ENCODE measurements around the gene ZFAND6.
A peak's percentile ranks its signal among the peaks of the same experiment; 100 is the strongest.

The ZFAND6 gene

GRCh38 chr15:80151576-80151975 is 92.1 kb downstream of the ZFAND6 start:
- Histone ChIP-seq H3K14ac (ENCODE audit: low read length) (no peak overlapping the region), H2BK5ac (ENCODE audit: low read depth, low read length, poor library complexity) (no peak overlapping the region), H4K12ac (ENCODE audit: low read depth, low read length) (no peak overlapping the region), H3K4me1 (ENCODE audit: control insufficient read depth in 1 of 2, insufficient read depth in 2 of 2, low read length in 2 of 2) (peaks cover 2 to 14% of the 10 kb centered on the region in 2 experiments), H3K79me2 (ENCODE audit: control insufficient read depth, insufficient read depth, low read length, poor library complexity) (no peaks in the 10 kb centered on the region), H3K4ac (ENCODE audit: low read depth, low read length) (no peak overlapping the region), H4K91ac (ENCODE audit: low read depth, low read length) (no peak overlapping the region), H2AK5ac (ENCODE audit: low read length) (no peak overlapping the region), H3K36me3 (ENCODE audit: control insufficient read depth in 1 of 2, insufficient read depth in 2 of 2, low read length in 2 of 2) (no peaks in the 10 kb centered on the region), H2AFZ (ENCODE audit: insufficient read depth, low read length, poor library complexity) (no peak overlapping the region), H4K8ac (ENCODE audit: low read depth, low read length) (no peak overlapping the region), H3K18ac (ENCODE audit: low read length) (no peak overlapping the region), H3K23ac (ENCODE audit: low read length) (no peak overlapping the region), H2BK12ac (ENCODE audit: low read length) (no peak overlapping the region), H3K27ac (ENCODE audit: low read depth, low read length) (no peak overlapping the region), H3K79me1 (ENCODE audit: low read length) (peaks cover 3% of the 10 kb centered on the region), H3K4me3 (ENCODE audit: low read depth, low read length) (no peak overlapping the region), H3K27me3 (ENCODE audit: insufficient read depth, low read length) (no peaks in the 10 kb centered on the region), H3K9me3 (ENCODE audit: insufficient read depth, low read depth, low read length) (no peaks in the 10 kb centered on the region), H3K4me2 (ENCODE audit: low read length) (no peak overlapping the region), H2BK120ac (ENCODE audit: insufficient read depth, low read length, poor library complexity) (no peak overlapping the region), H3K9ac (ENCODE audit: low read length) (no peak overlapping the region)
- WGBS (ENCODE audit: extremely low coverage, insufficient coverage, insufficient read length), result no CpG with 5 or more reads among the region's 3 CpGs
- no peak for DNase-seq

DNA sequence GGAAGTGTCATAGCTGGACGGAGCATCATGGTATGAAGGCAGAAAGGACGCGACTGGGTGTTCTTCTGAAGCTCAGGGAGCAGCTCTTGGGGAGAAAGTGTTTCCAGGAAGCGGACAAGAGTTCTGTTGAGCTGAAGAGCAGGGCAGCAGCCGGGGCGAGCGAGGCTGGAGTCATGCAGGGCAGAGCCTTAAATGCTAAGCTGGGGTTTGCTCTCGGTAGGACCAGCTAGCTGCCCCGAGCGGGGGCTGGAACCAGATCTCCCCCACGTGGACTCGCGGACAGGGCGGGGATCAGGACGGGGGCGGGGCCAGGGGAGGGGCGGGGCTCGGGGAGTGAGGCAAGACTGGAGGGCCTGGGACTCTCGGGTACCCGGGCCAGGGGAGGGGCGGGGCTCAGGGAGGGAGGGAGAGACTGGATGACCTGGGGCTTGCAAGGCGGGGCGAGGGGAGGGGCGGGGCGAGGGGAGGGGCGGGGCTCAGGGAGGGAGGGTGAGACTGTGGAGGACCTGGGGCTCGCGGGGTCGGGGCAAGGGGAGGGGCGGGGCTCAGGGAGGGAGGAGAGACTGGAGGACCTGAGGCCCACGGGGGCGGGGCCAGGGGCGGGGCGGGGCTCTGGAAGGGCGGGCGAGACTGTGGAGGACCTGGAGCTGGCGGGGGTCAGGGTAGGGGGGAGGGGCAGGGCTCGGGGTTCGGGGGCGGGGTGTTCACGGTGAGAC is 92.9 kb downstream of the ZFAND6 start:
- Histone ChIP-seq H4K8ac (ENCODE audit: low read depth, low read length) (no peak overlapping the region), H4K91ac (ENCODE audit: low read depth, low read length) (no peak overlapping the region), H3K27ac (ENCODE audit: low read depth, low read length) (no peak overlapping the region), H3K9me3 (ENCODE audit: insufficient read depth, low read depth, low read length) (no peaks in the 10 kb centered on the region), H3K27me3 (ENCODE audit: insufficient read depth, low read length) (no peaks in the 10 kb centered on the region), H3K4me3 (ENCODE audit: low read depth, low read length) (peak overlapping the region; percentile 77), H3K18ac (ENCODE audit: low read length) (no peak overlapping the region), H3K4me2 (ENCODE audit: low read length) (peak overlapping the region; percentile 73), H2BK120ac (ENCODE audit: insufficient read depth, low read length, poor library complexity) (no peak overlapping the region), H3K9ac (ENCODE audit: low read length) (no peak overlapping the region), H4K12ac (ENCODE audit: low read depth, low read length) (no peak overlapping the region), H2AFZ (ENCODE audit: insufficient read depth, low read length, poor library complexity) (no peak overlapping the region), H3K23ac (ENCODE audit: low read length) (no peak overlapping the region), H3K79me2 (ENCODE audit: control insufficient read depth, insufficient read depth, low read length, poor library complexity) (no peaks in the 10 kb centered on the region), H3K4ac (ENCODE audit: low read depth, low read length) (no peak overlapping the region), H3K14ac (ENCODE audit: low read length) (no peak overlapping the region), H3K79me1 (ENCODE audit: low read length) (peaks cover 3% of the 10 kb centered on the region), H2BK5ac (ENCODE audit: low read depth, low read length, poor library complexity) (no peak overlapping the region), H2AK5ac (ENCODE audit: low read length) (no peak overlapping the region), H3K4me1 (ENCODE audit: control insufficient read depth in 1 of 2, insufficient read depth in 2 of 2, low read length in 2 of 2) (peaks cover 2 to 17% of the 10 kb centered on the region in 2 experiments), H3K36me3 (ENCODE audit: control insufficient read depth in 1 of 2, insufficient read depth in 2 of 2, low read length in 2 of 2) (no peaks in the 10 kb centered on the region), H2BK12ac (ENCODE audit: low read length) (no peak overlapping the region)
- WGBS (ENCODE audit: extremely low coverage, insufficient coverage, insufficient read length), result no CpG with 5 or more reads among the region's 41 CpGs
- peak; percentile 69 to 73 for DNase-seq

GRCh38 chr15:80152896-80153876 is 93.7 kb downstream of the ZFAND6 start, which contains the start of gene FAH:
Gene FAH, plus strand, starts transcription at chr15:80152999. Its CDS starts 56 bp downstream, at chr15:80153055.
- H3K23ac ChIP-seq (ENCODE audit: low read length), result no peak within 1 kb of the TSS
- H3K4me2 ChIP-seq (ENCODE audit: low read length), result peak within 1 kb of the TSS; percentile 73
- peak within 1 kb of the TSS; percentile 26 for H4K91ac ChIP-seq (ENCODE audit: low read depth, low read length)
- peak within 1 kb of the TSS; percentile 77 for H3K4me3 ChIP-seq (ENCODE audit: low read depth, low read length)
- peak within 1 kb of the TSS; percentile 8 for H3K9ac ChIP-seq (ENCODE audit: low read length)
- no peaks in the 10 kb centered on the region for H3K79me2 ChIP-seq (ENCODE audit: control insufficient read depth, insufficient read depth, low read length, poor library complexity)
- peak within 1 kb of the TSS; percentile 23 for H3K27ac ChIP-seq (ENCODE audit: low read depth, low read length)
- H2BK5ac ChIP-seq (ENCODE audit: low read depth, low read length, poor library complexity), result peak within 1 kb of the TSS; percentile 42
- no peak within 1 kb of the TSS for H2BK12ac ChIP-seq (ENCODE audit: low read length)
- no peak within 1 kb of the TSS for H2AK5ac ChIP-seq (ENCODE audit: low read length)
- H4K8ac ChIP-seq (ENCODE audit: low read depth, low read length), result peak within 1 kb of the TSS; percentile 54
- H3K79me1 ChIP-seq (ENCODE audit: low read length), result peaks cover 3% of the 10 kb centered on the region
- DNase-seq, result peak; percentile 69 to 80
- peak within 1 kb of the TSS; percentile 52 for H2BK120ac ChIP-seq (ENCODE audit: insufficient read depth, low read length, poor library complexity)
- peak within 1 kb of the TSS; percentile 80 for H3K14ac ChIP-seq (ENCODE audit: low read length)
- H3K36me3 ChIP-seq (ENCODE audit: control insufficient read depth in 1 of 2, insufficient read depth in 2 of 2, low read length in 2 of 2), result no peaks in the 10 kb centered on the region
- H4K12ac ChIP-seq (ENCODE audit: low read depth, low read length), result peak within 1 kb of the TSS; percentile 56
- WGBS (ENCODE audit: extremely low coverage, insufficient coverage, insufficient read length), result no CpG with 5 or more reads among the region's 45 CpGs
- peaks cover 2 to 17% of the 10 kb centered on the region in 2 experiments for H3K4me1 ChIP-seq (ENCODE audit: control insufficient read depth in 1 of 2, insufficient read depth in 2 of 2, low read length in 2 of 2)
- no peak within 1 kb of the TSS for H3K4ac ChIP-seq (ENCODE audit: low read depth, low read length)
- no peaks in the 10 kb centered on the region for H3K9me3 ChIP-seq (ENCODE audit: insufficient read depth, low read depth, low read length)
- H3K27me3 ChIP-seq (ENCODE audit: insufficient read depth, low read length), result no peaks in the 10 kb centered on the region
- peak within 1 kb of the TSS; percentile 77 for H2AFZ ChIP-seq (ENCODE audit: insufficient read depth, low read length, poor library complexity)
- peak within 1 kb of the TSS; percentile 32 for H3K18ac ChIP-seq (ENCODE audit: low read length)

- Histone ChIP-seq H3K4me2 (ENCODE audit: low read length) (no peak overlapping the region), H3K4me3 (ENCODE audit: low read depth, low read length) (no peak overlapping the region), H2BK120ac (ENCODE audit: insufficient read depth, low read length, poor library complexity) (no peak overlapping the region), H3K9ac (ENCODE audit: low read length) (no peak overlapping the region), H4K8ac (ENCODE audit: low read depth, low read length) (no peak overlapping the region), H3K9me3 (ENCODE audit: insufficient read depth, low read depth, low read length) (no peaks in the 10 kb centered on the region), H2AFZ (ENCODE audit: insufficient read depth, low read length, poor library complexity) (no peak overlapping the region), H2BK12ac (ENCODE audit: low read length) (no peak overlapping the region), H3K23ac (ENCODE audit: low read length) (peak overlapping the region; percentile 50), H4K12ac (ENCODE audit: low read depth, low read length) (no peak overlapping the region), H4K91ac (ENCODE audit: low read depth, low read length) (no peak overlapping the region), H3K79me2 (ENCODE audit: control insufficient read depth, insufficient read depth, low read length, poor library complexity) (no peaks in the 10 kb centered on the region), H3K27ac (ENCODE audit: low read depth, low read length) (no peak overlapping the region), H3K14ac (ENCODE audit: low read length) (no peak overlapping the region), H3K36me3 (ENCODE audit: control insufficient read depth in 1 of 2, insufficient read depth in 2 of 2, low read length in 2 of 2) (no peaks in the 10 kb centered on the region), H2AK5ac (ENCODE audit: low read length) (no peak overlapping the region), H3K79me1 (ENCODE audit: low read length) (peaks cover 3% of the 10 kb centered on the region), H3K27me3 (ENCODE audit: insufficient read depth, low read length) (no peaks in the 10 kb centered on the region), H3K4me1 (ENCODE audit: control insufficient read depth in 1 of 2, insufficient read depth in 2 of 2, low read length in 2 of 2) (peaks cover 2 to 17% of the 10 kb centered on the region in 2 experiments), H2BK5ac (ENCODE audit: low read depth, low read length, poor library complexity) (no peak overlapping the region), H3K18ac (ENCODE audit: low read length) (no peak overlapping the region), H3K4ac (ENCODE audit: low read depth, low read length) (no peak overlapping the region)
- no CpG with 5 or more reads among the region's 4 CpGs for WGBS (ENCODE audit: extremely low coverage, insufficient coverage, insufficient read length)
- DNase-seq, result no peak
Measured at GRCh38 chr15:80153900-80154299, 94.4 kb downstream of the ZFAND6 start.
